ENCODE results near the gene ELAPOR1. TPM values are rescaled to one million over a fixed set of nuclear protein-coding genes. Genes with fewer than 3 reads are reported as not detected.

ELAPOR1 gene
- total RNA-seq, 1 donor from 2014 or later: 24.4 TPM

GRCh38 chr1:109116286-109116685 lies 2.4 kb downstream of the ELAPOR1 start:
- TF ChIP-seq CTCF (IDR thresholded peaks at IDR 0.05): no peak
- Histone ChIP-seq H3K36me3 (no peaks in the 10 kb centered on the region), H3K4me3 (no peak overlapping the region), H3K9me3 (no peaks in the 10 kb centered on the region), H3K4me1 (peaks cover 23% of the 10 kb centered on the region), H3K27me3 (ENCODE audit: low read depth) (peaks cover 25% of the 10 kb centered on the region), H3K27ac (no peak overlapping the region)
- DNase-seq (no peak), ATAC-seq (no peak)
- intact Hi-C loops (cut with DNase I): no loop called here

- H3K4me3 ChIP-seq: no peak overlapping the region
- DNase-seq: no peak
- H3K9me3 ChIP-seq: no peaks in the 10 kb centered on the region
- TF ChIP-seq CTCF (IDR thresholded peaks at IDR 0.05): no peak
- intact Hi-C loops (cut with DNase I): no loop called here
- no peaks in the 10 kb centered on the region for H3K36me3 ChIP-seq
- H3K27me3 ChIP-seq (ENCODE audit: low read depth): peaks cover 25% of the 10 kb centered on the region
- H3K27ac ChIP-seq: no peak overlapping the region
- H3K4me1 ChIP-seq: peaks cover 11% of the 10 kb centered on the region
- ATAC-seq: no peak
Observed at GRCh38 chr1:109118089-109118488, 4.2 kb downstream of the ELAPOR1 start.

- Histone ChIP-seq H3K27me3 (ENCODE audit: low read depth) (peaks cover 7% of the 10 kb centered on the region), H3K4me3 (no peak overlapping the region), H3K4me1 (no peaks in the 10 kb centered on the region), H3K9me3 (no peaks in the 10 kb centered on the region), H3K27ac (no peak overlapping the region), H3K36me3 (no peaks in the 10 kb centered on the region)
- ATAC-seq: no peak
- intact Hi-C loops (cut with DNase I): no loop called here
- TF ChIP-seq CTCF (IDR thresholded peaks at IDR 0.05): no peak
- DNase-seq: no peak
Observed at GRCh38 chr1:109120356-109120755, 6.4 kb downstream of the ELAPOR1 start.

GRCh38 chr1:109131059-109131458 lies 17.1 kb downstream of the ELAPOR1 start:
- Histone ChIP-seq H3K4me1 (peaks cover 11% of the 10 kb centered on the region), H3K27me3 (ENCODE audit: low read depth) (no peaks in the 10 kb centered on the region), H3K9me3 (no peaks in the 10 kb centered on the region), H3K36me3 (no peaks in the 10 kb centered on the region), H3K27ac (no peak overlapping the region), H3K4me3 (no peak overlapping the region)
- no peak for DNase-seq
- no peak for ATAC-seq
- intact Hi-C loops (cut with DNase I): no loop called here
- TF ChIP-seq CTCF (IDR thresholded peaks at IDR 0.05): no peak

- intact Hi-C loops (cut with DNase I): no loop called here
- Histone ChIP-seq H3K9me3 (no peaks in the 10 kb centered on the region), H3K4me3 (no peak overlapping the region), H3K27ac (no peak overlapping the region), H3K4me1 (peaks cover 11% of the 10 kb centered on the region), H3K27me3 (ENCODE audit: low read depth) (no peaks in the 10 kb centered on the region), H3K36me3 (no peaks in the 10 kb centered on the region)
- no peak for DNase-seq
- no peak for TF ChIP-seq CTCF (IDR thresholded peaks at IDR 0.05)
- ATAC-seq: no peak
Observed at GRCh38 chr1:109131800-109132199, 17.9 kb downstream of the ELAPOR1 start.
